GM23248 (cell line): ENCODE measurements around the gene KCNJ4. TPM values are rescaled to one million over a fixed set of nuclear protein-coding genes. Genes with fewer than 3 reads are reported as not detected.

Source experiments
- DNase-seq: peaks from one replicate; pipeline ENCODE4 v3.0.0-alpha.2; 2015
- H2AFZ ChIP-seq: fragments of 200-600 bp; sonication (generic); 2 replicates; pipeline ENCODE4 v1.6.1; 2016; ENCODE audit warnings: antibody characterized with exemption
- H3F3A ChIP-seq: fragments of 200-600 bp; sonication (generic); 2 replicates; pipeline ENCODE4 v1.6.1; 2016; ENCODE audit warnings: mild to moderate bottlenecking, antibody characterized with exemption, mixed run types; ENCODE audit not compliant: insufficient read depth
- H3K27ac ChIP-seq: fragments of 200-600 bp; sonication (generic); 2 replicates; pipeline ENCODE4 v1.5.1; 2016; ENCODE audit warnings: mild to moderate bottlenecking
- H3K27me3 ChIP-seq: fragments of 200-600 bp; sonication (generic); replicated peaks from 2 replicates; pipeline ENCODE4 v1.6.1; 2016; ENCODE audit warnings: mild to moderate bottlenecking; ENCODE audit not compliant: insufficient read depth
- H3K36me3 ChIP-seq: fragments of 200-600 bp; sonication (generic); 2 replicates; pipeline ENCODE4 v1.6.1; 2016; ENCODE audit warnings: low read depth, mild to moderate bottlenecking
- H3K4me1 ChIP-seq: fragments of 200-600 bp; sonication (generic); 2 replicates; pipeline ENCODE4 v1.6.1; 2016; ENCODE audit warnings: mild to moderate bottlenecking; ENCODE audit not compliant: insufficient read depth
- H3K4me2 ChIP-seq: fragments of 200-600 bp; sonication (generic); one replicate; pipeline ENCODE4 v1.6.1; 2016; ENCODE audit warnings: mild to moderate bottlenecking; ENCODE audit not compliant: unreplicated experiment
- H3K4me3 ChIP-seq: fragments of 200-600 bp; sonication (generic); 2 replicates; pipeline ENCODE4 v1.5.1; 2016; ENCODE audit warnings: mild to moderate bottlenecking
- H3K79me2 ChIP-seq: fragments of 200-600 bp; sonication (generic); 2 replicates; pipeline ENCODE4 v1.6.1; 2016; ENCODE audit warnings: mild to moderate bottlenecking; ENCODE audit not compliant: insufficient read depth
- H3K9ac ChIP-seq: fragments of 200-600 bp; sonication (generic); 2 replicates; pipeline ENCODE4 v1.6.1; 2016; ENCODE audit warnings: mild to moderate bottlenecking
- H3K9me2 ChIP-seq: fragments of 200-600 bp; sonication (generic); 2 replicates; pipeline ENCODE4 v1.6.1; 2016; ENCODE audit warnings: mixed run types, mild to moderate bottlenecking, moderate library complexity; ENCODE audit not compliant: insufficient read depth
- H3K9me3 ChIP-seq: fragments of 200-600 bp; sonication (generic); one replicate; pipeline ENCODE4 v1.6.1; 2017; ENCODE audit warnings: low read depth
- H4K20me1 ChIP-seq: fragments of 200-600 bp; sonication (generic); 2 replicates; pipeline ENCODE4 v1.6.0; 2016; ENCODE audit not compliant: insufficient read depth
- EZH2 ChIP-seq: fragments of 200-600 bp; sonication (generic); IDR thresholded peaks from 2 replicates; pipeline ENCODE4 v1.6.1; 2018; ENCODE audit warnings: antibody characterized with exemption, mild to moderate bottlenecking; ENCODE audit not compliant: insufficient read depth, poor library complexity, severe bottlenecking
- EZH2phosphoT487 ChIP-seq: fragments of 200-600 bp; sonication (generic); IDR thresholded peaks from 2 replicates; pipeline ENCODE4 v1.6.1; 2018; ENCODE audit warnings: antibody characterized with exemption, moderate library complexity, mild to moderate bottlenecking, low read depth; ENCODE audit not compliant: insufficient read depth
- WGBS, 2 experiments: methylation state at CpG; one replicate each; pipeline ENCODE4 v1.1.6; 2015 to 2017; ENCODE audit warnings: low lambda C conversion rate in 2 of 2, low coverage in 1 of 2; ENCODE audit errors: missing lambda C conversion rate in 2 of 2; 5-methylcytosine and 5-hydroxymethylcytosine counted together
- in situ Hi-C: fragments of 300-500 bp; cut with MboI; formaldehyde crosslinking; loops from 2 replicates; pipeline ENCODE4 v1.15.0; 2020
- polyA plus RNA-seq: library from polyadenylated mRNA; unstranded; fragments of >200 nt; fragmentation: Nextera tagmentation; extraction: Ambion mirVana; gene quantifications from 2 replicates; pipeline ENCODE4 v1.2.1, GENCODE V29; 2016
- total RNA-seq: library from RNA; depleted of rRNA; stranded (reverse); fragments of >200 nt; shearing (Covaris generic); gene quantifications from 2 replicates; pipeline ENCODE4 v1.2.3, GENCODE V29; 2014

KCNJ4 gene
- total and polyA plus RNA-seq, 2 experiments from 2014 or later, result not detected

DNA sequence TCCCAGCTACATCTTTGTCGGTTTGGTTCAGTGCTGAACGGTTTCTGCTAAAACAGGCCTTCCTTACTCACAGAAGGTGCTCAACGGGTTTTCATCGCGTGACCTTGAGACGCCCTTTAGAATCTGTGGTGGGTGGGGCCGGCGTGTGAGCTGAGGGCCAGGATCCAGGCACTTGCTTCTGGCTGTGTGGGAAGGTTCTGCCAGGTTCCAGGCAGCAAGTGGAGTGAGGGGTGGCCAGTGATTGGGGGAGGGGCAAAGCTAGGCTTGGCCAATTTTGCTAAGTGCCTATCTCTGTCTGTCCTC lies 35.2 kb downstream of the KCNJ4 start:
- no peaks in the 10 kb centered on the region for H3K4me1 ChIP-seq
- no peak overlapping the region for H2AFZ ChIP-seq
- 44 to 63% methylated on average over 8 of the region's 8 CpGs for WGBS, 2 experiments
- H3K9me2 ChIP-seq, result no peaks in the 10 kb centered on the region
- no peak overlapping the region for H3K27ac ChIP-seq
- no peak for DNase-seq
- H3K4me2 ChIP-seq, result no peak overlapping the region
- H3K4me3 ChIP-seq, result no peak overlapping the region
- H3K27me3 ChIP-seq, result no peaks in the 10 kb centered on the region
- H3K36me3 ChIP-seq, result no peaks in the 10 kb centered on the region
- in situ Hi-C loops, result no loop called here
- no peak for TF ChIP-seq EZH2
- TF ChIP-seq EZH2phosphoT487, result no peak
- H4K20me1 ChIP-seq, result no peaks in the 10 kb centered on the region
- no peaks in the 10 kb centered on the region for H3K79me2 ChIP-seq
- H3F3A ChIP-seq, result no peaks in the 10 kb centered on the region
- no peaks in the 10 kb centered on the region for H3K9me3 ChIP-seq
- no peak overlapping the region for H3K9ac ChIP-seq

GRCh38 chr22:38419121-38419857 lies 35.7 kb downstream of the KCNJ4 start:
- H3K4me3 ChIP-seq, result no peak overlapping the region
- no peaks in the 10 kb centered on the region for H3K36me3 ChIP-seq
- WGBS, 2 experiments, result 71 to 78% methylated on average over 12 to 14 of the region's 14 CpGs
- H3K4me1 ChIP-seq, result no peaks in the 10 kb centered on the region
- H4K20me1 ChIP-seq, result no peaks in the 10 kb centered on the region
- DNase-seq, result no peak
- in situ Hi-C loops, result no loop called here
- H3K4me2 ChIP-seq, result no peak overlapping the region
- H3K9me2 ChIP-seq, result no peaks in the 10 kb centered on the region
- no peak overlapping the region for H2AFZ ChIP-seq
- H3K9ac ChIP-seq, result no peak overlapping the region
- no peaks in the 10 kb centered on the region for H3K27me3 ChIP-seq
- H3K27ac ChIP-seq, result no peak overlapping the region
- H3F3A ChIP-seq, result no peaks in the 10 kb centered on the region
- no peaks in the 10 kb centered on the region for H3K79me2 ChIP-seq
- no peaks in the 10 kb centered on the region for H3K9me3 ChIP-seq
- TF ChIP-seq EZH2phosphoT487 (no peak), EZH2 (no peak)

DNA sequence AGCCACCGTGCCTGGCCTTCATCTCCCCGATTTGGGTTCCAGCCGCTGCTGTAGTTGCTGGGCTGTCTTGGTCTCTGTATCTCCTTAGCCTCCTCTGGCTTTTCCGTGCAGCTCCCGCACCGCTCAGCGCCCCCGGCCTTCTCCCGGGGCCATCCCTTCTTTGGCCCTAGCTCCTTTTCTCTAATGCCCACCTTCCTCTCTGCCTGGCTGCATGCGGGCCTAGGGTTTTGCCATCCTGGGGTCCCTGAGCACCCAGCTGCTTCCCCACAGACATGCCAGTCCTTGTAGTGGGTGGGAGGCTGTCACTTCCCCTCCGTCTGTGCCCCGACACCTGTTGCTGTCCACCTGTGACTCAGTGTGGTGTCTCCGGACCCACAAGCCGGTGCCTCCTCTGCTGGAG lies 36.4 kb downstream of the KCNJ4 start:
- Histone ChIP-seq H3K27me3 (no peaks in the 10 kb centered on the region), H3K9me3 (no peaks in the 10 kb centered on the region), H3K4me2 (no peak overlapping the region), H3K4me3 (no peak overlapping the region), H3K27ac (no peak overlapping the region), H3K9ac (no peak overlapping the region), H2AFZ (no peak overlapping the region), H3K79me2 (no peaks in the 10 kb centered on the region), H3K9me2 (no peaks in the 10 kb centered on the region), H3F3A (no peaks in the 10 kb centered on the region), H3K4me1 (no peaks in the 10 kb centered on the region), H3K36me3 (no peaks in the 10 kb centered on the region), H4K20me1 (no peaks in the 10 kb centered on the region)
- TF ChIP-seq EZH2 (no peak), EZH2phosphoT487 (no peak)
- 78 to 81% methylated on average over 14 of the region's 14 CpGs for WGBS, 2 experiments
- in situ Hi-C loops, result no loop called here
- DNase-seq, result no peak

DNA sequence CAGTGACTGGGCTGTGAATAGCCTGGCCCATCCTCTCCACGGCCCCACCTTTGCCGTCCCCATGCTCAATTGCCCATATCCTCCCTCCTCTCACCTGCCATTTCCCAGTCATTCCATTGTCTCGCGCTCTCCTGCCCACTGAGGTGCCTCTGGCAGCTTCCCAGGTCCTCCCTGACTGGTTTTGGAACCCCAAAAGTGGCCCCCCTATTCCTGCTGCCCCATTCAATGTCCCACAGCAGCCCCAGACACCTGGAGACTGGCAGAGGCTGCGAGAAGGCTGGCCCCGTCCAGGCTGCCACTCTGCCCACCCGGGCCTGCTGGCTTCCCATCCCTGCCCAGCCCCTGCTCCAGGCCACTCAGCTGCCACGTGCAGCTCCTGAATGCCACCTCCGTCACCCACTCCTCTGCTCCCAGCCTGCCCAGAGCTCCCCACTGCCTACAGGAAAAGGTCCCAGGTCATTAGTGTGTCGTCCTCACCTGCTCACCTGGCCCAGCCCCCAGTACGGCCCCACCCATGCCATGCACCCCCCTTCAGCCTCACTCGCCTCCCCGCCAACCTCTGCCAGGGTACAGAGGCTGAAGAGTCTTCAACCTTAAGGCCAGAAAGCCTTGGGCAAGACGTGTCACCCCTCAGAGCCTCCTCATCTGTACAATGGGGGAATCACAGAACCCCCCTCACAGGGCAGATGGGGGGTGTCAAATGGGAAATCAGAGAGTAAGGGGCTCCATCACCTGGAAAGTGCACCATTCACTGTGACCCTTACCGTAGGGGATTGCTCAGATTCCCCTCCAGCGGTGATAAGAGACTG lies 37.5 kb downstream of the KCNJ4 start:
- no peak for DNase-seq
- H3K27ac ChIP-seq, result no peak overlapping the region
- no peaks in the 10 kb centered on the region for H3K27me3 ChIP-seq
- H3K4me3 ChIP-seq, result no peak overlapping the region
- no peaks in the 10 kb centered on the region for H3K9me3 ChIP-seq
- H4K20me1 ChIP-seq, result no peaks in the 10 kb centered on the region
- 63 to 70% methylated on average over 16 of the region's 16 CpGs for WGBS, 2 experiments
- no peak for TF ChIP-seq EZH2phosphoT487
- in situ Hi-C loops, result no loop called here
- H2AFZ ChIP-seq, result no peak overlapping the region
- H3K79me2 ChIP-seq, result no peaks in the 10 kb centered on the region
- H3F3A ChIP-seq, result no peaks in the 10 kb centered on the region
- H3K36me3 ChIP-seq, result no peaks in the 10 kb centered on the region
- no peak overlapping the region for H3K4me2 ChIP-seq
- H3K4me1 ChIP-seq, result no peaks in the 10 kb centered on the region; the same call in 1 of the 2 replicates
- H3K9me2 ChIP-seq, result no peaks in the 10 kb centered on the region
- no peak overlapping the region for H3K9ac ChIP-seq
